Liver (tissue), 9 donors: Measurements from ENCODE around the gene SLC25A42. TPM values are rescaled to one million over a fixed set of nuclear protein-coding genes. Genes with fewer than 3 reads are reported as not detected.

Experiments
- DNase-seq: peaks from one replicate; pipeline ENCODE4 v3.0.0-alpha.2; 2017; ENCODE audit warnings: low spot score
- H3K27ac ChIP-seq, 2 donors: one replicate each; pipeline ENCODE4 v1.7.0; 2013; ENCODE audit warnings: inconsistent platforms in 2 of 2, low read length in 2 of 2, control low read depth in 1 of 2, low read depth in 1 of 2, mild to moderate bottlenecking in 1 of 2
- H3K27me3 ChIP-seq, 4 donors: one replicate each; pipeline versions ENCODE4 v1.6.1 to v1.7.0; 2013; ENCODE audit warnings: low read length in 3 of 4, inconsistent platforms in 1 of 4, mild to moderate bottlenecking in 1 of 4, moderate library complexity in 1 of 4; ENCODE audit not compliant: control insufficient read depth in 4 of 4, insufficient read depth in 4 of 4
- H3K36me3 ChIP-seq, 4 donors: one replicate each; pipeline versions ENCODE4 v1.6.1 to v1.7.0; 2013; ENCODE audit warnings: low read length in 3 of 4, mild to moderate bottlenecking in 3 of 4, low read depth in 1 of 4, moderate library complexity in 1 of 4; ENCODE audit not compliant: control insufficient read depth in 4 of 4, insufficient read depth in 3 of 4
- H3K4me1 ChIP-seq, 4 donors: one replicate each; pipeline versions ENCODE4 v1.6.1 to v1.7.0; 2013; ENCODE audit warnings: low read length in 3 of 4, mild to moderate bottlenecking in 3 of 4, moderate library complexity in 1 of 4; ENCODE audit not compliant: control insufficient read depth in 4 of 4, insufficient read depth in 4 of 4
- H3K4me3 ChIP-seq, 3 donors: one replicate each; pipeline versions ENCODE4 v1.6.1 to v1.7.0; 2013; ENCODE audit warnings: low read length in 3 of 3, control low read depth in 1 of 3, low read depth in 1 of 3, mild to moderate bottlenecking in 1 of 3
- H3K9ac ChIP-seq, 2 donors: one replicate each; pipeline ENCODE4 v1.7.0; 2013; ENCODE audit warnings: low read length in 2 of 2, mild to moderate bottlenecking in 2 of 2, moderate library complexity in 2 of 2, control low read depth in 1 of 2, low read depth in 1 of 2
- H3K9me3 ChIP-seq, 4 donors: one replicate each; pipeline versions ENCODE4 v1.6.1 to v1.7.0; 2013; ENCODE audit warnings: low read length in 3 of 4; ENCODE audit not compliant: control insufficient read depth in 4 of 4
- EGR1 ChIP-seq, 2 donors: IDR thresholded peaks; 2 replicates each; pipeline ENCODE4 v1.6.1; 2016 to 2018; ENCODE audit warnings: antibody characterized with exemption in 2 of 2, low read depth in 2 of 2
- FOXA1 ChIP-seq: IDR thresholded peaks from 2 replicates; pipeline ENCODE4 v1.6.1; 2016; ENCODE audit warnings: antibody characterized with exemption
- FOXA2 ChIP-seq: IDR thresholded peaks from 2 replicates; pipeline ENCODE4 v1.6.1; 2016; ENCODE audit warnings: antibody characterized with exemption
- GABPA ChIP-seq, 2 donors: IDR thresholded peaks in 1 of 2; conservative IDR thresholded peaks in 1 of 2; 2 replicates each; pipeline ENCODE4 v1.6.1; 2016; ENCODE audit warnings: antibody characterized with exemption in 2 of 2, mild to moderate bottlenecking in 1 of 2, moderate library complexity in 1 of 2
- HNF4A ChIP-seq, 2 donors: conservative IDR thresholded peaks; 2 replicates each; pipeline ENCODE4 v1.6.1; 2016; ENCODE audit warnings: antibody characterized with exemption in 2 of 2, mild to moderate bottlenecking in 2 of 2
- HNF4G ChIP-seq: IDR thresholded peaks from 2 replicates; pipeline ENCODE4 v1.6.1; 2016; ENCODE audit warnings: antibody characterized with exemption
- NR2F2 ChIP-seq: IDR thresholded peaks from 2 replicates; pipeline ENCODE4 v1.6.1; 2016; ENCODE audit warnings: antibody characterized with exemption
- RAD21 ChIP-seq, 2 donors: IDR thresholded peaks; 2 replicates each; pipeline ENCODE4 v1.6.1; 2016; ENCODE audit warnings: antibody characterized with exemption in 2 of 2, mild to moderate bottlenecking in 2 of 2
- RXRA ChIP-seq, 2 donors: IDR thresholded peaks; 2 replicates each; pipeline ENCODE4 v1.6.1; 2017 to 2018; ENCODE audit warnings: antibody characterized with exemption in 2 of 2, mild to moderate bottlenecking in 1 of 2
- SP1 ChIP-seq: IDR thresholded peaks from 2 replicates; pipeline ENCODE4 v1.6.1; 2018; ENCODE audit warnings: antibody characterized with exemption, mild to moderate bottlenecking
- TAF1 ChIP-seq: conservative IDR thresholded peaks from 2 replicates; pipeline ENCODE4 v1.6.1; 2016; ENCODE audit warnings: antibody characterized with exemption, mild to moderate bottlenecking
- YY1 ChIP-seq: IDR thresholded peaks from 2 replicates; pipeline ENCODE4 v1.6.1; 2016; ENCODE audit warnings: antibody characterized with exemption, mild to moderate bottlenecking
- WGBS: extraction: QIAGEN DNeasy Blood & Tissue Kit; methylation state at CpG from one replicate; pipeline ENCODE4 v1.1.7; 2013; 5-methylcytosine and 5-hydroxymethylcytosine counted together
- polyA plus RNA-seq, 2 donors: library from polyadenylated mRNA; stranded (reverse) in 1 of 2; unstranded in 1 of 2; fragments of 200-250 nt in 1 of 2; fragments of >200 nt in 1 of 2; fragmentation: Nextera tagmentation in 1 of 2; extraction: Ambion mirVana in 1 of 2; gene quantifications; one replicate each; pipeline versions ENCODE4 v1.2.1 to v1.2.3, GENCODE V29; 2013 to 2015
- total RNA-seq, 2 donors: library from RNA; depleted of rRNA; stranded (reverse); fragments of >200 nt; gene quantifications; one replicate each; pipeline ENCODE4 v1.2.3, GENCODE V29; 2014
- TF ChIP-seq, protein P1 (sequence below): IDR thresholded peaks from 2 replicates; pipeline ENCODE4 v1.6.1; 2016; ENCODE audit warnings: antibody characterized with exemption
- TF ChIP-seq, protein P2 (sequence below): IDR thresholded peaks from 2 replicates; pipeline ENCODE4 v1.6.1; 2016; ENCODE audit warnings: antibody characterized with exemption
- TF ChIP-seq, protein P3 (sequence below): IDR thresholded peaks from 2 replicates; pipeline ENCODE4 v1.6.1; 2016; ENCODE audit warnings: antibody characterized with exemption, mild to moderate bottlenecking
- TF ChIP-seq, protein P4 (sequence below): IDR thresholded peaks from 2 replicates; pipeline ENCODE4 v1.6.1; 2016; ENCODE audit warnings: antibody characterized with exemption
- donor health status: healthy.
- donor health status: healthy.
- donor health status: healthy.
- donor health status: healthy.
- donor health status: healthy.

Gene SLC25A42
- total and polyA plus RNA-seq, 4 donors = 24.7 to 89.6 (median 60.2) TPM

DNA sequence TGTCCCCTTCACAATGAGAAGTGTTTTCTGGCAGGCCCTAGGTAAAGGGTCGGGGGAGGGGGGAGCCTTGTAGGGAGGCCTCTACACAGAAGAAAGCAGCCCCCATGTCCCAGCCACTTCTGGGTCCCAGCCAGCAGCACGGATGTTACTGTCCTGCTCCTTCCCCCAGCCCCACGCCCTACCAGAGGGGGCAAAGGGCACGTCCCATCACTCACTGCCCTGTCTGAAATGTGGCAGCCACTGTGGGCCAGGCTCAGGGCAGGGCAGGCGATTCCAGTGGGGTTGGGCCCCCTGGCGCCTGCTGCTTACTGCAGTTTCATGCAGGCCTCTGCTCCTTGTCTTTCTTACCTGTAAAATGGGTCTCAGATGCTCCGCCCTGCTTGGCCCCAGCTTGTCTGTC, 6.1 kb upstream of the SLC25A42 start:
- peaks cover 0 to 14% (median 11%) of the 10 kb centered on the region in 4 donors for H3K36me3 ChIP-seq
- no peak overlapping the region for H3K9ac ChIP-seq
- no peak for TF ChIP-seq TAF1
- TF ChIP-seq HNF4A (conservative IDR thresholded peaks at IDR 0.05) = no peak
- no peak for TF ChIP-seq RAD21 (IDR thresholded peaks at IDR 0.05)
- TF ChIP-seq, protein P1, sequence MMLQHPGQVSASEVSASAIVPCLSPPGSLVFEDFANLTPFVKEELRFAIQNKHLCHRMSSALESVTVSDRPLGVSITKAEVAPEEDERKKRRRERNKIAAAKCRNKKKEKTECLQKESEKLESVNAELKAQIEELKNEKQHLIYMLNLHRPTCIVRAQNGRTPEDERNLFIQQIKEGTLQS = no peak
- TF ChIP-seq SP1 = no peak
- no peak for TF ChIP-seq EGR1 (IDR thresholded peaks at IDR 0.05; ENCODE audit: low read depth in 2 of 2)
- TF ChIP-seq RXRA (IDR thresholded peaks at IDR 0.05) = no peak
- no peaks in the 10 kb centered on the region for H3K9me3 ChIP-seq
- no peak overlapping the region for H3K4me3 ChIP-seq
- DNase-seq = no peak
- 69% methylated on average over 7 of the region's 7 CpGs for WGBS
- H3K4me1 ChIP-seq = peaks cover 18 to 94% (median 83%) of the 10 kb centered on the region in 4 donors
- no peaks in the 10 kb centered on the region for H3K27me3 ChIP-seq
- no peak overlapping the region for H3K27ac ChIP-seq

DNA sequence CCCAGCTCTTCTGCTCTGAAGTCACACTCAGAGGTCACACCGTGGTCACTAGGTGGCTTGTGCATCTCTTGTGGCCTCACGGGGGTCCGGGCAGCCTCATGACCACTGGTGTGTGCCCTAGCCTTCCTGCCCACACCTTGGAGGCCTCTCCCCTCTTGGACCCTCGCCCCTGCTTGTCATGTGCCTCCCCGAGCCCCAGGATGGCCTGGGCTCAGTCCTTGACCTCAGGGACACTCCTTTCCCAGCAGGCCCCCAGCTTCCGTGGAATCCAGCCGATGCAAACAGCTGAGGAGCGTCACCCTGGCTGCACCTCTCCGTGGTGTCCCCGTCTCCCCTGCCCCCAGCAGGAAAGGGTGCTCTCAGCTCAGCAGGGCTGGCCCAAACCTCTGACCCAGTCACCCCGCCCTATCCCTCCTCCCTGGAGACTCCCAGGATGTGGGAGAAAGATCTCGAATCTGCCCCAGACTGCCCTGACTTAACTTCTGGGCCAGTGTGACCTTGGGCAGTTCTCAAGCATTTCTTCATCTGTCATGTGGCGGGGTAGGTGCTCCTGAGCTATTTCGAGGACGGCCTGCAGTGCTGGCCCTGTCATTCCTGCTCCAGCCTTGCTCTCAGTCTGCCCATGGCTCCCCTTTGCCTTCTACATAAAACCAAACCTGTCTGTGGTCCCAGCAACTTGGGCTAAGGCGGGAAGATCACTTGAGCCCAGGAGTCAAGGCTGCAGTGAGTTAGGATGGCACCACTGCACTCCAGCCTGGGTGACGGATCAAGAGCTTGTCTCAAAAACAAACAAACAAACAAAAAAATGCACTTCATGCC, 4.6 kb upstream of the SLC25A42 start:
- H3K9ac ChIP-seq = no peak overlapping the region
- peaks cover 0 to 14% (median 11%) of the 10 kb centered on the region in 4 donors for H3K36me3 ChIP-seq
- H3K27ac ChIP-seq = peak overlapping the region; percentile 23 to 32
- no peaks in the 10 kb centered on the region for H3K9me3 ChIP-seq
- peak; percentile 67 for DNase-seq
- peaks cover 18 to 94% (median 80%) of the 10 kb centered on the region in 4 donors for H3K4me1 ChIP-seq
- H3K4me3 ChIP-seq = no peak overlapping the region
- TF ChIP-seq FOXA1 = no peak
- TF ChIP-seq, protein P2, sequence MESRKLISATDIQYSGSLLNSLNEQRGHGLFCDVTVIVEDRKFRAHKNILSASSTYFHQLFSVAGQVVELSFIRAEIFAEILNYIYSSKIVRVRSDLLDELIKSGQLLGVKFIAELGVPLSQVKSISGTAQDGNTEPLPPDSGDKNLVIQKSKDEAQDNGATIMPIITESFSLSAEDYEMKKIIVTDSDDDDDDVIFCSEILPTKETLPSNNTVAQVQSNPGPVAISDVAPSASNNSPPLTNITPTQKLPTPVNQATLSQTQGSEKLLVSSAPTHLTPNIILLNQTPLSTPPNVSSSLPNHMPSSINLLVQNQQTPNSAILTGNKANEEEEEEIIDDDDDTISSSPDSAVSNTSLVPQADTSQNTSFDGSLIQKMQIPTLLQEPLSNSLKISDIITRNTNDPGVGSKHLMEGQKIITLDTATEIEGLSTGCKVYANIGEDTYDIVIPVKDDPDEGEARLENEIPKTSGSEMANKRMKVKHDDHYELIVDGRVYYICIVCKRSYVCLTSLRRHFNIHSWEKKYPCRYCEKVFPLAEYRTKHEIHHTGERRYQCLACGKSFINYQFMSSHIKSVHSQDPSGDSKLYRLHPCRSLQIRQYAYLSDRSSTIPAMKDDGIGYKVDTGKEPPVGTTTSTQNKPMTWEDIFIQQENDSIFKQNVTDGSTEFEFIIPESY = no peak
- peak in 1 of 2 donors; percentile 31 for TF ChIP-seq RXRA (IDR thresholded peaks at IDR 0.05)
- no peaks in the 10 kb centered on the region for H3K27me3 ChIP-seq
- WGBS = 70% methylated on average over 17 of the region's 17 CpGs

DNA sequence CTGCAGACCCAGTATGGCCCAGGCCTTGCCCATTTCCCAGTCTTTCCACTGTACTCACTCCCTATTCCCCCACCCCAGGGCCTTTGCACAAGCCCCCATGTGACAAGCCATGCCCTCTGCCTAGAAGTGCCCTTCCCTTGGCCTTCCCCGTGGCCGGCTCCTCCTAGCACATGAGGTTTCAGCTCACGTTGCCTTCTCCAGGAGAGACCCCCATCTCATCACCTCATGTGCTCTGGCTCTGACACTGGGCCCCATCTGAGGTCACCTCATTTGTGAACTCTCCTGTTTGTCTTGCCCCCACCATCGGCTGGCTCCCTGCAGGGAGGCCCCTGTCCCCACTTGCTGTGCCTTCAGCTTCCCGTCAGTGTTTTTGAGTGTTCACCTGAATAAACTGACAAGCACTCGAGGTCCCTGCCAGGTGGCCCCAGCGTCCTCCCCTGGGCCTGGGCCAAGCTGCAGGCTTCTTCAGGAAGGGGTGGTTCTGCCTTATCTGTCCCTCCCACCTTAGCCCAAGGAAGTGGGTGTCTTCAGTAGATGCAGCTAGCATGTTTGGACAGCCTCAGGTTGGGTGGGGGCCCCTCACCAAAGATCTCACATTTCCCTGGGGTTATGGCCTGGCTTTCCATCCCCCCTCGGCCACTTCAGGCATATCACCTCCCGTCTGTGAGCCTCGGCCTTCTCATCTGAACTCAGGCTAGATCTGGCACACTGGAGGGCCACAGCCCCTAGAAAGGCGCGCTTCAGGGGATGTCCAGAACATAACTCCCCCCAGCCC, 3.8 kb upstream of the SLC25A42 start:
- Histone ChIP-seq H3K9ac (no peak overlapping the region), H3K4me3 (no peak overlapping the region), H3K36me3 (peaks cover 0 to 11% (median 7%) of the 10 kb centered on the region in 4 donors), H3K27me3 (no peaks in the 10 kb centered on the region), H3K4me1 (peaks cover 18 to 94% (median 76%) of the 10 kb centered on the region in 4 donors), H3K27ac (peak overlapping the region; percentile 23 to 32), H3K9me3 (no peaks in the 10 kb centered on the region)
- DNase-seq = peak; percentile 82
- WGBS = 72% methylated on average over 12 of the region's 12 CpGs
- TF ChIP-seq RXRA (IDR thresholded peaks at IDR 0.05) (no peak), RAD21 (IDR thresholded peaks at IDR 0.05) (no peak), FOXA1 (no peak), FOXA2 (no peak), HNF4A (conservative IDR thresholded peaks at IDR 0.05) (no peak), SP1 (no peak), GABPA (IDR thresholded peaks at IDR 0.05 in 1 of 2, conservative IDR thresholded peaks at IDR 0.05 in 1 of 2) (no peak), NR2F2 (no peak), YY1 (no peak), TAF1 (no peak), HNF4G (no peak), EGR1 (IDR thresholded peaks at IDR 0.05; ENCODE audit: low read depth in 2 of 2) (no peak)
- TF ChIP-seq, protein P2 = no peak
- TF ChIP-seq, protein P3, sequence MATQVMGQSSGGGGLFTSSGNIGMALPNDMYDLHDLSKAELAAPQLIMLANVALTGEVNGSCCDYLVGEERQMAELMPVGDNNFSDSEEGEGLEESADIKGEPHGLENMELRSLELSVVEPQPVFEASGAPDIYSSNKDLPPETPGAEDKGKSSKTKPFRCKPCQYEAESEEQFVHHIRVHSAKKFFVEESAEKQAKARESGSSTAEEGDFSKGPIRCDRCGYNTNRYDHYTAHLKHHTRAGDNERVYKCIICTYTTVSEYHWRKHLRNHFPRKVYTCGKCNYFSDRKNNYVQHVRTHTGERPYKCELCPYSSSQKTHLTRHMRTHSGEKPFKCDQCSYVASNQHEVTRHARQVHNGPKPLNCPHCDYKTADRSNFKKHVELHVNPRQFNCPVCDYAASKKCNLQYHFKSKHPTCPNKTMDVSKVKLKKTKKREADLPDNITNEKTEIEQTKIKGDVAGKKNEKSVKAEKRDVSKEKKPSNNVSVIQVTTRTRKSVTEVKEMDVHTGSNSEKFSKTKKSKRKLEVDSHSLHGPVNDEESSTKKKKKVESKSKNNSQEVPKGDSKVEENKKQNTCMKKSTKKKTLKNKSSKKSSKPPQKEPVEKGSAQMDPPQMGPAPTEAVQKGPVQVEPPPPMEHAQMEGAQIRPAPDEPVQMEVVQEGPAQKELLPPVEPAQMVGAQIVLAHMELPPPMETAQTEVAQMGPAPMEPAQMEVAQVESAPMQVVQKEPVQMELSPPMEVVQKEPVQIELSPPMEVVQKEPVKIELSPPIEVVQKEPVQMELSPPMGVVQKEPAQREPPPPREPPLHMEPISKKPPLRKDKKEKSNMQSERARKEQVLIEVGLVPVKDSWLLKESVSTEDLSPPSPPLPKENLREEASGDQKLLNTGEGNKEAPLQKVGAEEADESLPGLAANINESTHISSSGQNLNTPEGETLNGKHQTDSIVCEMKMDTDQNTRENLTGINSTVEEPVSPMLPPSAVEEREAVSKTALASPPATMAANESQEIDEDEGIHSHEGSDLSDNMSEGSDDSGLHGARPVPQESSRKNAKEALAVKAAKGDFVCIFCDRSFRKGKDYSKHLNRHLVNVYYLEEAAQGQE = no peak
- TF ChIP-seq, protein P4, sequence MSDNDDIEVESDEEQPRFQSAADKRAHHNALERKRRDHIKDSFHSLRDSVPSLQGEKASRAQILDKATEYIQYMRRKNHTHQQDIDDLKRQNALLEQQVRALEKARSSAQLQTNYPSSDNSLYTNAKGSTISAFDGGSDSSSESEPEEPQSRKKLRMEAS = no peak
- TF ChIP-seq, protein P1 = no peak
